Cardiac septum (tissue), 1 donor: ENCODE results near the gene OCA2. TPM values are rescaled to one million over a fixed set of nuclear protein-coding genes. Genes with fewer than 3 reads are reported as not detected.

Experiments
- DNase-seq: peaks from one replicate; pipeline ENCODE4 v3.0.0-alpha.2; 2020; ENCODE audit warnings: low spot score
- intact Hi-C: fragments of 100-400 bp; cut with DNase I; formaldehyde crosslinking; loops from one replicate; pipeline ENCODE4 v1.14.0; 2022
- total RNA-seq: library from RNA; stranded (reverse); fragmentation: NEBNext Ultra II Directional; extraction: Animal tissue kit (Norgen Biotek cat#: 25700); gene quantifications from one replicate; pipeline ENCODE4 v1.2.1, GENCODE V29; 2021
- donor health status: DM: no; HTN: no; CAD: no.

OCA2 gene
- total RNA-seq, 1 donor from 2014 or later = not detected

- DNase-seq = peak; percentile 72
- intact Hi-C loops = no loop called here
Observed at GRCh38 chr15:28107111-28107903, 8.2 kb upstream of the OCA2 start.

GRCh38 chr15:28106294-28107110 is 7.4 kb upstream of the OCA2 start:
- DNase-seq = peak; percentile 69
- intact Hi-C loops = no loop called here

GRCh38 chr15:28105793-28106192 is 6.7 kb upstream of the OCA2 start:
- intact Hi-C loops = no loop called here
- DNase-seq = peak; percentile 31

- DNase-seq = peak; percentile 24
Observed at GRCh38 chr15:28105224-28105791, 6.2 kb upstream of the OCA2 start.

GRCh38 chr15:28104326-28104725 is 5.2 kb upstream of the OCA2 start:
- peak; percentile 49 for DNase-seq
- intact Hi-C loops = no loop called here

More at GRCh38 chr15:28105224-28105791, 6.2 kb upstream of the OCA2 start:
- intact Hi-C loops = no loop called here

GRCh38 chr15:28103831-28104230 is 4.7 kb upstream of the OCA2 start:
- no peak for DNase-seq

GRCh38 chr15:28101983-28102441 is 2.9 kb upstream of the OCA2 start:
- DNase-seq = no peak
- intact Hi-C loops = no loop called here

More at GRCh38 chr15:28103831-28104230, 4.7 kb upstream of the OCA2 start:
- intact Hi-C loops = no loop called here

GRCh38 chr15:28101201-28101600 is 2.1 kb upstream of the OCA2 start:
- DNase-seq = no peak
- intact Hi-C loops = no loop called here

- intact Hi-C loops = no loop called here
- DNase-seq = peak; percentile 74
Observed at GRCh38 chr15:28100516-28101195, 1.5 kb upstream of the OCA2 start.

GRCh38 chr15:28099555-28100140 is 533 bp upstream of the OCA2 start:
- no peak for DNase-seq
- intact Hi-C loops = no loop called here

- no peak for DNase-seq
- intact Hi-C loops = no loop called here
Observed at GRCh38 chr15:28098360-28098765, 752 bp downstream of the OCA2 start.

GRCh38 chr15:28097656-28098359 is 1.3 kb downstream of the OCA2 start:
- intact Hi-C loops = no loop called here
- DNase-seq = peak; percentile 50

- peak; percentile 74 for DNase-seq
- intact Hi-C loops = no loop called here
Observed at GRCh38 chr15:28096670-28097431, 2.3 kb downstream of the OCA2 start.

- intact Hi-C loops = no loop called here
- no peak for DNase-seq
Observed at GRCh38 chr15:28096411-28096669, 2.8 kb downstream of the OCA2 start.

GRCh38 chr15:28094732-28095521 is 4.2 kb downstream of the OCA2 start:
- DNase-seq = peak; percentile 70
- intact Hi-C loops = no loop called here

GRCh38 chr15:28093752-28094535 is 5.2 kb downstream of the OCA2 start:
- intact Hi-C loops = no loop called here
- DNase-seq = no peak

- intact Hi-C loops = no loop called here
- no peak for DNase-seq
Observed at GRCh38 chr15:28091313-28091712, 7.8 kb downstream of the OCA2 start.
